Lung (tissue), 12 donors: ENCODE results near the gene UTS2. TPM values are rescaled to one million over a fixed set of nuclear protein-coding genes. Genes with fewer than 3 reads are reported as not detected.

Experiments
- ATAC-seq: fragments of 200-7000 bp; cut with Tn5 transposase; one replicate; pipeline ENCODE4 v1.9.1; 2020; ENCODE audit warnings: moderate number of reproducible peaks; ENCODE audit not compliant: insufficient read depth, low FRiP score
- DNase-seq, 3 donors: peaks; one replicate each; pipeline ENCODE4 v3.0.0-alpha.2; 2013 to 2017
- H3K27ac ChIP-seq, 2 donors: one replicate each; pipeline ENCODE4 v1.5.1; 2013; ENCODE audit warnings: mild to moderate bottlenecking in 2 of 2, moderate library complexity in 2 of 2, control low read depth in 1 of 2, inconsistent platforms in 1 of 2, low read depth in 1 of 2, low read length in 1 of 2
- H3K27me3 ChIP-seq, 3 donors: one replicate each; pipeline ENCODE4 v1.5.1; 2013; ENCODE audit warnings: low read length in 2 of 3; ENCODE audit not compliant: control insufficient read depth in 3 of 3, insufficient read depth in 3 of 3
- H3K36me3 ChIP-seq, 4 donors: one replicate each; pipeline ENCODE4 v1.5.1; 2013; ENCODE audit warnings: low read length in 4 of 4, mild to moderate bottlenecking in 1 of 4, moderate library complexity in 1 of 4; ENCODE audit not compliant: control insufficient read depth in 4 of 4, insufficient read depth in 4 of 4
- H3K4me1 ChIP-seq, 5 donors: one replicate each; pipeline ENCODE4 v1.5.1; 2013; ENCODE audit warnings: low read length in 5 of 5, mild to moderate bottlenecking in 2 of 5, moderate library complexity in 1 of 5; ENCODE audit not compliant: control insufficient read depth in 5 of 5, insufficient read depth in 5 of 5
- H3K4me3 ChIP-seq: one replicate; pipeline ENCODE4 v1.5.1; 2013; ENCODE audit warnings: mild to moderate bottlenecking, control low read depth, moderate library complexity
- H3K9ac ChIP-seq, 2 donors: one replicate each; pipeline ENCODE4 v1.5.1; 2013; ENCODE audit warnings: low read length in 2 of 2, control low read depth in 1 of 2; ENCODE audit not compliant: insufficient read depth in 1 of 2
- H3K9me3 ChIP-seq, 4 donors: one replicate each; pipeline ENCODE4 v1.5.1; 2013; ENCODE audit warnings: low read length in 3 of 4, mild to moderate bottlenecking in 1 of 4, moderate library complexity in 1 of 4; ENCODE audit not compliant: control insufficient read depth in 4 of 4, insufficient read depth in 3 of 4
- CTCF ChIP-seq: IDR thresholded peaks from 2 replicates; pipeline ENCODE4 v1.5.1; 2012; ENCODE audit warnings: mild to moderate bottlenecking; ENCODE audit errors: control extremely low read depth, extremely low read depth
- WGBS, 2 donors: extraction: QIAGEN DNeasy Blood & Tissue Kit; methylation state at CpG; one replicate each; pipeline ENCODE4 v1.1.7; 2013; 5-methylcytosine and 5-hydroxymethylcytosine counted together
- polyA plus RNA-seq, 2 donors: library from polyadenylated mRNA; stranded (reverse); fragments of 200-250 nt; gene quantifications; one replicate each; pipeline ENCODE4 v1.2.1, GENCODE V29; 2013
- total RNA-seq, 2 donors: library from RNA; depleted of rRNA in 1 of 2; stranded (reverse); fragments of >200 nt in 1 of 2; gene quantifications; one replicate each; pipeline ENCODE4 v1.2.1, GENCODE V29; 2014 to 2021
- donor health status: control.
- donor health status: control.
- donor health status: Bipolar disorder and iron deficiency.
- donor health status: healthy.
- donor health status: DM: yes; HTN: yes; CAD: no.

UTS2 gene
- total and polyA plus RNA-seq, 4 donors: 0.82 to 1.8 TPM; not detected in 2

GRCh38 chr1:7813677-7814373 lies 39.0 kb downstream of the UTS2 start:
- H3K9me3 ChIP-seq: peaks cover 0 to 9% (median 5%) of the 10 kb centered on the region in 4 donors
- ATAC-seq: no peak
- WGBS, 2 donors: 93 to 97% methylated on average over 3 of the region's 3 CpGs
- peaks cover 11 to 26% (median 16%) of the 10 kb centered on the region in 4 donors for H3K36me3 ChIP-seq
- no peak overlapping the region for H3K9ac ChIP-seq
- no peak for DNase-seq
- H3K4me1 ChIP-seq: no peaks in the 10 kb centered on the region
- no peak overlapping the region for H3K27ac ChIP-seq
- no peak overlapping the region for H3K4me3 ChIP-seq
- no peak for TF ChIP-seq CTCF
- no peaks in the 10 kb centered on the region for H3K27me3 ChIP-seq

DNA sequence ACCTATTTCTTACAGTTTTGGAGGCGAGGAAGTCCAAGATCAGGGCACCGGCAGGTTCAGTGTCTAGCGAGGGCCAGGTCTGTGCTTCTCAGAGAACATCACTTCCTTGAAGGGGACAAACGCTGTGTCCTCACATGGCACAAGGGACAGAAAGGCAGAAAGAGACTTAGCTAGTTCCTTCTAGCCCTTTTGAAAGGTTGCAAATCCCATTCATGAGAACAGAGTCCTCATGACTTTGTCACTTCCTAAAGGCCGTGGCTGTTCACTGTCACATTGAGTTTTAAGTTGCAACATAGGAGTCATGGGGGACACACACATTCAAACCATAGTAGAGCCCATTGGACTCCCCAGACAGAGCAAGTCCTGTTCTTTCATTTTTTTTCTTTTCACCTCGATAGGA lies 41.4 kb downstream of the UTS2 start:
- Histone ChIP-seq H3K36me3 (peaks cover 11 to 23% (median 20%) of the 10 kb centered on the region in 4 donors), H3K4me3 (no peak overlapping the region), H3K4me1 (no peaks in the 10 kb centered on the region), H3K27me3 (no peaks in the 10 kb centered on the region), H3K9ac (no peak overlapping the region), H3K9me3 (peaks cover 0 to 9% (median 5%) of the 10 kb centered on the region in 4 donors), H3K27ac (no peak overlapping the region)
- DNase-seq: no peak
- TF ChIP-seq CTCF: no peak
- ATAC-seq: no peak
- 77 to 92% methylated on average over 6 of the region's 6 CpGs for WGBS, 2 donors

- H3K9me3 ChIP-seq: peaks cover 0 to 9% (median 5%) of the 10 kb centered on the region in 4 donors
- ATAC-seq (no peak), DNase-seq (no peak)
- H3K9ac ChIP-seq: no peak overlapping the region
- 83 to 86% methylated on average over 7 of the region's 7 CpGs for WGBS, 2 donors
- H3K27me3 ChIP-seq: no peaks in the 10 kb centered on the region
- no peak overlapping the region for H3K4me3 ChIP-seq
- peaks cover 11 to 27% (median 24%) of the 10 kb centered on the region in 4 donors for H3K36me3 ChIP-seq
- no peak overlapping the region for H3K27ac ChIP-seq
- no peaks in the 10 kb centered on the region for H3K4me1 ChIP-seq
- no peak for TF ChIP-seq CTCF
Measured at GRCh38 chr1:7810395-7810794, 42.5 kb downstream of the UTS2 start.

DNA sequence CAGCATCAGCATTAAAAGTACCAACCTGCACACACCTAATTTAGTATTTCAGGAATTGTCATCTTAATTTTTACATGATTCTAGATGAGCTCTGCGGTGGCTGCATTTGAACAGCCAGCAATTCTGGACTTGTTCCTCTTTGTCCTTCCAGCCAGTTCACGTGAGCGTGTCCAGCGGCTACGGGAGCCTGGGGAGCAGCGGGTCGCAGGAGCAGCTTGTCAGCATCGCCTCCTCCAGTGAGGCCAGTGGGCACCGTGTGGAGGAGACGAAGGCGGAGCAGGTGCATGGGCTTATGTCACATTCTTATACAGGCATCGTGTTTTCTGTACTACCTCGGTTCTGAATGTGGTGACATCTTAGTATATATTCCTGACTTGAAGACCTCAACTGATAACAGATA lies 43.1 kb downstream of the UTS2 start:
- Histone ChIP-seq H3K27ac (no peak overlapping the region), H3K36me3 (peaks cover 11 to 31% (median 27%) of the 10 kb centered on the region in 4 donors), H3K27me3 (no peaks in the 10 kb centered on the region), H3K9ac (no peak overlapping the region), H3K4me3 (no peak overlapping the region), H3K9me3 (peaks cover 0 to 9% (median 5%) of the 10 kb centered on the region in 4 donors), H3K4me1 (no peaks in the 10 kb centered on the region)
- WGBS, 2 donors: 95% methylated on average over 13 of the region's 13 CpGs
- ATAC-seq (no peak), DNase-seq (no peak)
- TF ChIP-seq CTCF: no peak
